GM13976 (cell line): Measurements from ENCODE around the gene GRIK3.

Experiments used
- DNase-seq: peaks from one replicate; pipeline ENCODE4 v3.0.0; 2012; ENCODE audit warnings: low spot score
- in situ Hi-C: fragments of 300-500 bp; cut with MboI; formaldehyde crosslinking; loops from one replicate; pipeline ENCODE4 v1.12.0; 2022; ENCODE audit warnings: low sequenced_read_pairs, mixed read lengths, inconsistent platforms; ENCODE audit not compliant: unreplicated experiment
- TF ChIP-seq, protein P1 (sequence below): IDR thresholded peaks from 2 replicates; pipeline ENCODE4 v1.5.1; 2012; ENCODE audit warnings: borderline replicate concordance, mild to moderate bottlenecking; ENCODE audit not compliant: insufficient read depth; ENCODE audit errors: extremely low read depth, missing control alignments, control extremely low read depth

Gene GRIK3

DNA sequence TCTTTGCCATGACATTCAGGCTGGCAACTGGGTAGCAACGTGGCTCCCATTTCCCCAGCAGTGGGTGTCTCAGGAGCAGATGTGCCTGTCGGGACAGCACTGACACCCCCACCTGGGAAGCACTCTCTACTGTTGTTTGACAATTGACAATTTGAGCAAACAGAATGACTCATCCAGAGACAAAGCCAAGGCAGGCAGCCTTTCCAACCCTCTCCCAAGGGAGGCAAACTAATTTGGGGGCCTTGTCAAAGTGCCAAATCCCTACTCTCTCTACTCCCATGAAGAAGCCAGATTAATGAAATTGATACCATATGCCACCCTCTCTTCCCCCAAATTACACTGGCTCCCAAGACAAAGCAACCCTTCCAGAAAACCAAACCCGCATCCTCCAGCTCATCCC, 65.6 kb downstream of the GRIK3 start:
- TF ChIP-seq, protein P1, sequence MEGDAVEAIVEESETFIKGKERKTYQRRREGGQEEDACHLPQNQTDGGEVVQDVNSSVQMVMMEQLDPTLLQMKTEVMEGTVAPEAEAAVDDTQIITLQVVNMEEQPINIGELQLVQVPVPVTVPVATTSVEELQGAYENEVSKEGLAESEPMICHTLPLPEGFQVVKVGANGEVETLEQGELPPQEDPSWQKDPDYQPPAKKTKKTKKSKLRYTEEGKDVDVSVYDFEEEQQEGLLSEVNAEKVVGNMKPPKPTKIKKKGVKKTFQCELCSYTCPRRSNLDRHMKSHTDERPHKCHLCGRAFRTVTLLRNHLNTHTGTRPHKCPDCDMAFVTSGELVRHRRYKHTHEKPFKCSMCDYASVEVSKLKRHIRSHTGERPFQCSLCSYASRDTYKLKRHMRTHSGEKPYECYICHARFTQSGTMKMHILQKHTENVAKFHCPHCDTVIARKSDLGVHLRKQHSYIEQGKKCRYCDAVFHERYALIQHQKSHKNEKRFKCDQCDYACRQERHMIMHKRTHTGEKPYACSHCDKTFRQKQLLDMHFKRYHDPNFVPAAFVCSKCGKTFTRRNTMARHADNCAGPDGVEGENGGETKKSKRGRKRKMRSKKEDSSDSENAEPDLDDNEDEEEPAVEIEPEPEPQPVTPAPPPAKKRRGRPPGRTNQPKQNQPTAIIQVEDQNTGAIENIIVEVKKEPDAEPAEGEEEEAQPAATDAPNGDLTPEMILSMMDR: no peak
- no peak for DNase-seq
- in situ Hi-C loops: no loop called here

DNA sequence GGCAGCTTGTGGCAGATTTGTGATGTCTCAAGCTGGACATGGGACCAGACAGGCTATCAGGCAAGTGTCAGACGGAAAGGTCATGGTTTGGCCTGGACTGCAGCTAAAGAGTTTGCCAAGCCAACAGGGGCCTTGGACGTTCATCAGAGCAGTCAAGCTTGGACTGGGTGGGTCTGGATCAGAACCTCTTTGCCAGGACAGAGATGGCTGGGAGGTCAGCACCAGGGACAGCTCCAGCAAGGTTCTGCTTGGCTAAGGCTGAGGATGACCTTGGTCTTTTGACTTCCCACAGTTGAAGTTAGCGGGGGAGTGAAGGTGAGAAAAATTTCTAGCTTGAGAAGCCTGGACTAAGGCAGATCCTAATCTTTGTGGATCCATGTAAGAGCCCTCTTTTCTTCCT, 68.1 kb downstream of the GRIK3 start:
- no peak for DNase-seq
- in situ Hi-C loops: no loop called here
- TF ChIP-seq, protein P1: no peak

DNA sequence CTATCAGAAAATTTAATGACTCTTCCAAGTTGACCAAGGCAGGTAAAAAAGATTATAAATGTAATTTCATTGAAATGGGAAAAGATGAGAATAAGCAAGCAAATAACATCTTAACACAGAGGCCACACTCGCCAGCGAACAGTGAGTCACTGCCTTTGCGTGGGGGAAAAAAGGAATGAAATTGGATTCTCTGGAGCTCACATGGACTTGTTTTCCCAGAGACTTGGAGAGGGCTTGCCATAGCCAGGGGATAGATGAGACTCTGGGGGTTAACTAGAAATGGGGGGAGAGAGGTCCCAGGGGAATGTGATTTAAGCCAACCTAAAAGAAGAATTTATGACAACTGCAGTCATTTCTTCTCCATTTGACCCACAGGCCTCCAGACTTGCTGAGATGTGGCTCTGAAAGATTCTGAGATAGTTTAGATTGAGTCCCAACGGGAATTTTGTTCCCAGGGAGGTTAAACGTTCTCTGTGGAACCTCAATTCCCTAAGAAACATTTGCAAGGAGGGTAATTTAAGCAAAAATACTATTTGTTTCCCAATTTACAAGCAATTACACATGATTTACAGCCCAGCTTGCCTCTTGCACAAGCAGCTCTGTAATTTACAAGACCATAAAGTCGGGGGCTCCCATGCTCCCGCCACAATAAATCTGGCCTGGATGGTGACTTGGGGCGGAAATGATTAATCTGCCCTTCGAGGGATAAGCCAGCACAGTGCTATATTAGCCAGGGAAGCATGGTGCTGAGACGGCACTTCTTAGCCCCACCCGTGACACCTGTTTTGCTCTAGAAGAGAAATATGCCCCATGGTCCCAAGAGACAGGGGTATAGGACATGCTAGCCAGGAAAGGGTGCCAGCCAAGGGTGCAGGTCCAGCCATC, 68.8 kb downstream of the GRIK3 start:
- TF ChIP-seq, protein P1: no peak
- no peak for DNase-seq
- in situ Hi-C loops: no loop called here

DNA sequence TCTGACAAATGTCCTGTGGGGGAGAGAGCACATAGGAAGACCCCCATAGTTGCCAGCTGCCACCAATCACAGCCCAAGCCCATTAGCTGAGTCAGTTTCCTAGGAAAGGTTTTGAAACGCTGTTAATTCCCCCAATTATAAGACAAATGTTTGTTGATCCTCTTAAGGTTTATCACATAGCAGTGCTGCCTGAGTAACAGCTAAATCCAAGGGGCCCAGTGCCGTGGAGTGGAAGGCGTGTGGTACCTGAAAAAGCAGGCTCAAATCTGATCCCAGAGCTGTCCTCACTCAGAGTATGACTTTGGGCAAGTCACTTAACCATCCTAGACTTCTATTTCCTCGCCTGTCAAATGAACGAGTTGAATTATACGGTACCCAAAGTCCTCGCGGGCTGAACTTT, 69.5 kb downstream of the GRIK3 start:
- no peak for DNase-seq
- in situ Hi-C loops: no loop called here
- TF ChIP-seq, protein P1: no peak

DNA sequence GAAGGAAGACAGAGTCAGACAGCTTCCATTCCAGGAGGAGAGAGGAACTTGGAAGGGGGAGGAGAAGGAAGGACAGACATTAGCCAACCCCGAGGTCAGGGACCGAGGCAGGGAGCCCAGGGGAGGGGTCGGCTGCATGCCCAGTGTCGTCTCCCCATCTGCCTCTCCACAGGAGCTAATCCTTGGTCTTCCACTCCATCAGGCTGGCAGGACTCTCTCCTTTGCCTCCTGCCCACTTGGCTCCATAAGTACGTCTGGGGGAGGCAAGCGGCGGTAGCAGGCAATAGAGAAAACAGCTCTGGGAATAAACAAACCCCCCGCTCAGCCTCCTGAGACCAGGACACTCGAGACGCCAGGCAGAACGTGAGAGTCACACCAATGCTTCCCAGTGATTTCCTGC, 71.3 kb downstream of the GRIK3 start:
- in situ Hi-C loops: no loop called here
- no peak for DNase-seq
- TF ChIP-seq, protein P1: no peak

DNA sequence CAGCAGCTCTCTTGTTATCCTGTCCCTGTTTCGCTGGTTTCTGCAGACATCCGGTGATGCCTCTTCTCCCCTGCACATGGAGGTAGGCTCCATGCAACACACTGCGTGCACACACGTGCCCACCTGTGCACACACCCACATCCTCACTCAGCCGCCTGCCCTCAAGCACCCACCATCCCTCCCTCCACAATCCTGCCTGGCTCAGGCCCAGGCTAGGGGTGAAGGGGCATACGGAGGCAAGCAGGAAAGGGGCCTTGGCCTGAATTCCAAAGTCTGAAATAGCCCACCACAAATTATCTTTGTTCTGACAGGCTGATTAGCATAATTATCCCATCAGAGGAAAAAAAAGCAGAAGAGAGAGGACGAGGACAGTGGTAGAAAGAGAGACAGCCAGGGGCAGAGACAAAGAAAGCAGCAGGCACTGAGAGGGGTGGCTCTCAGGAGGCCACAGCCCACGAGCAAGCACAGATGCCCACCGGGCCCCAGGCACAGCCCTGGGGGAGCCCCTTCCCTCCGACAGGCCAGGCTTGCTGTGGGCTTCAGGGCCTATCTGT, 73.2 kb downstream of the GRIK3 start:
- DNase-seq: no peak
- in situ Hi-C loops: no loop called here
- TF ChIP-seq, protein P1: no peak
